ENCODE data around the gene SOST.
"Not testable (repeated sequence)": the region's sequence is repeated elsewhere in the genome, so short reads cannot be mapped to it uniquely, and the experiment has no call there.

SOST gene

DNA sequence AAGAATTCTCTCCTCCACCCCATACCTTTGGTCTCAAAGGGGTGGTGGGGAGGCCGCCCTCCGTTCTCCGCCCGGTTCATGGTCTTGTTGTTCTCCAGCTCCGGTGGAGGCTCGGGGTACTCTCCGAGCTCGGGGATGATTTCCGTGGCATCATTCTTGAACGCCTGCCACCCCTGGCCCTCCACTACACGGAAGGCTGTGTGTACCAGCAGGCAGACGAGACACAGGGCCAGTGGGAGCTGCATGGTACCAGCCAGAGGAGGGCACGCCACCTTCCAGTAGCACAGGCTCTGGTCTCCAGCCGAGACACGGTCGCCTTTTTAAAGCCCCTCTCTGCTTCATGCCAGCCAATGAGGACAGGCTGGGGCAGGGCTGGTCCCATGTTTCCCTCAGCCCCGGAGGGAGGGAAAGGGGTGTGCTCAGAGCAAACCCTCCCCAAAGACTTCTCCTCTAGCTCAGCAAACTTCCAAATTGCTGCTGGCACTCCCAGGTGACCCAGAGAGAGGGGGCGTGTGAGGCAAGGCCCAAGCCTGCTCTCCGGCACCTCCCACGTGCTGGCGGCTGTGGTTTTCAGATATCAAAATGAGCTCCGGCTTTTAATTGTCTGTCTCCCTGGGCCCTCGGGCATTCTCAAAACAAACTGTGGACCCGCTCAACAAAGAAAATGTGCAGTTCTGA is at the start of gene SOST:
Gene SOST, minus strand, starts transcription at position 295 of the 678 bp plus-strand sequence. Its CDS starts 50 bp downstream, at position 245.
- no peak for DNase-seq

DNA sequence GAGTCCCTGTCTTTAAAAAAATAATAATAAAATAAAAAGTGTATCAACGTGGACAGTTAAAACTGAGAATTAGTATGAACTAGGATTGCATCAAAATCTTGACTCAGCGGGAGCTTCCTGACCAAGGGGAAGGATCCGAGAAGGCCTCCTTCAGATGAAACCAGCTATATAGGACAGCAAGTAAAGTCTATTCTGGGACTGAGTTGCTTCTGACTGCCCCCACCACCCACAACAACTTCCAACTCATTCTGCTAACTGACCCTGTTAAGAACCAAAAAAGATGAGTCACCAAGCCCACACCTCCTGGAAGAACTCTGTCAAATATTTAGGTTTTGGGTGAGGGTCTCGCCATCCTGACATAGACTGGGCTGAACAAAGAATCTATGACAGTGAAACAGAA is 49.5 kb upstream of the SOST start:
- no peak for DNase-seq

DNA sequence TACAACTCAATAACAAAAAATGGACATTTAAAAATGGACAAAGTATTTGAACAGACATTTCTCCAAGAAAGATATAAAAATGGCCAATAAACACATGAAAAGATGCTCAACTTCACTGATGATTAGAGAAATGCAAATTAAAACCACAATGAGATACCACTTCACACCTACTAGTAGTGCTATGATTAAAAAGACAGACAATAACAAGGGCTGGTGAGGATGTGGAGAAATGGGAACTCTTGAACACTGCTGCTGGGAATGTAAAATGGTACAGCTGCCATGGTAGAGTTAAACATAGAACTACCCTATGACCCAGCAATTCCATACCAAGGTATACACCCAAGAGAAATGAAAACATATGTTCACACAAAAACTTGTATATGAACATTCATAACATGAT is 46.5 kb upstream of the SOST start:
- no peak for DNase-seq

DNA sequence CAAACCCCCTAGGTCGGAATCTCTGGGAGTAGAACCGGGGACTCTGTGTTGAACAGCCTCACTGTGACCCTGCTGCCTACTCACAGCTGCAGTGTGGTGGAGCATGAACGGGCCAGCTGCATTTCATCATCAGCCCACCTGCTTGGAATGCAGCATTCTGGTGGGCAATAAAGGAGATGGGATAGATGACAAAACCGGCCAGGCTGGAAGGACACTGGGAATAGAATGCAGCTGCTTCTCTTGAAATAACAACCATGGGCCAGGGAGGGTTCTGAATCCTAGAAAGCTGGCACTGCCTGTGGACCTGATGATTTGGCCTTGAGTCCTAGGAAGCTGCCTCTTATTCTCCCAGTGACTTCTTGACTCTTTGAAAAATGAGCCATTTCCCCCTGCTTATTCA is 45.2 kb upstream of the SOST start:
- DNase-seq = no peak

DNA sequence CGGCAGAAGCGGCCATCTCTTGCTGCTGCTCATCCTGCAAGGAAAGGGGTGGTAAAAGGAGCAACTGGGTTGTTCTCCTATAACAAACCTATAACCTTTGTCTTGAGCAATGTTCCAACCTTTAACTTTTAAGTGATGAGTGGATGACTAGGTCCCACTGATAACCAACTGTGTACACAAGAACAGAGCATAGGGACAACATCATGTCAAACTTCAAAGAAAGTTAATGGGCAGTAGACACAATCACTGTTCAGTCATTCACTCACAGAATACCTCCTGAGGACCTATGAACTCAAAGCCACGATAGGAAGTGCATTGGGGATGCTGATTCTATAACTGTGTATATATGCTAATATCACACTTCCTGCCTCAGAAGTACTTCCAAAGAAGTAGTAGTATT is 43.3 kb upstream of the SOST start:
- no peak for DNase-seq

DNA sequence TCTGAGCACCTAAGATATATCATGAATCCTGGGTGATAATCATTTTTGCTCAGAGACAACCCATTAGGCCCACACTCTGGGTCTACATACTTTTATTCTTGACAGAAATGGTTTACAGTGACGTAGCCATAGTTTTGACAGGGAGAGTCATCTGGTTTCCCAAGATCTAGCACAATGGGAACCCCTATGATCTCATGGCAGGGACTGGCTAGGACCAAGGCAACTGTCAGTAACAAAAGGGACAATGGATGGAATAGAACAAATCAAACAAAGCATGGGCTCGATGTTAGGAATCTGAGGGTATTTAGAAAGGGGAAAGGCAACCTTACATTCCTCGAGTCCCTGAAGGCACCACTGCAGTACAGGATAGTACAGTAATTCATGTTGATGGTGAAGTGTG is 42.1 kb upstream of the SOST start:
- no peak for DNase-seq

DNA sequence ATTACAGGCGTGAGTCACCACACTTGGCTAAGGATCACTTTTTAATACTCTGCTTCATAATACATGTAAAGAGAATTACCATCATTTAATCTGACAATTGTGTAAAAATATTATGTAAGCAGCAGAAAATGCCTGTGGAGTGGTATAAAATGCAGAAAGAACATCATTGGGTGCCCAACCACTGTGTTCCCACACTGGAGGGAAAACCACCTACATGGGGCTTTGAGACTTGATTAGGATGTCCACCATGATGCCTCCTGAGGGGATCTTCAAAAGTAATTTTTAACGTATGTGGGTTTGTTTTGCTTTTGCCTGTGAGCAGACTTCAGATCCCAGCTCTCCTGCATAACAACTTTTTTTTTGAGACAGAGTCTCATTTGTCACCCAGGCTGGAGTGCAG is 40.5 kb upstream of the SOST start:
- no peak for DNase-seq

DNA sequence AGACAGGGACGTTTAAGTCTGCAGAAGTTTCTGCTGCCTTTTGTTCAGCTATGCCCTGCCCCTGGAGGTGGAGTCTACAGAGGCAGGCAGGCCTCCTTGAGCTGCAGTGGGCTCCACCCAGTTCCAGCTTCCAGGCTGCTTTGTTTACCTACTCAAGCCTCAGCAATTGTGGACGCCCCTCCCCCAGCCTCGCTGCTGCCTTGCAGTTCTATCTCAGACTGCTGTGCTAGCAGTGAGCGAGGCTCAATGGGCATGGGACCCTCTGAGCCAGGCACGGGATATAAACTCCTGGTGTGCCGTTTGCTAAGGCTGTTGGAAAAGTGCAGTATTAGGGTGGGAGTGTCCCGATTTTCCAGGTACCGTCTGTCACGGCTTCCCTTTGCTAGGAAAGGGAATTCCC is 39.4 kb upstream of the SOST start:
- DNase-seq = not testable (repeated sequence)

DNA sequence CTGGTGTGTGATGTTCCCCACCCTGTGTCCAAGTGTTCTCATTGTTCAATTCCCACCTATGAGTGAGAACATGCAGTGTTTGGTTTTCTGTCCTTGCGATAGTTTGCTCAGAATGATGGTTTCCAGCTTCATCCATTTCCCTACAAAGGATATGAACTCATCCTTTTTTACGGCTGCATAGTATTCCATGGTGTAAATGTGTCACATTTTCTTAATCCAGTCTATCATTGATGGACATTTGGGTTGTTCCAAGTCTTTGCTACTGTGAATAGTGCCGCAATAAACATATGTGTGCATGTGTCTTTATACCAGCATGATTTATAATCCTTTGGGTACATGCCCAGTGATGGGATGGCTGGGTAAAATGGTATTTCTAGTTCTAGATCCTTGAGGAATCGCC is 34.1 kb upstream of the SOST start:
- DNase-seq = not testable (repeated sequence)

DNA sequence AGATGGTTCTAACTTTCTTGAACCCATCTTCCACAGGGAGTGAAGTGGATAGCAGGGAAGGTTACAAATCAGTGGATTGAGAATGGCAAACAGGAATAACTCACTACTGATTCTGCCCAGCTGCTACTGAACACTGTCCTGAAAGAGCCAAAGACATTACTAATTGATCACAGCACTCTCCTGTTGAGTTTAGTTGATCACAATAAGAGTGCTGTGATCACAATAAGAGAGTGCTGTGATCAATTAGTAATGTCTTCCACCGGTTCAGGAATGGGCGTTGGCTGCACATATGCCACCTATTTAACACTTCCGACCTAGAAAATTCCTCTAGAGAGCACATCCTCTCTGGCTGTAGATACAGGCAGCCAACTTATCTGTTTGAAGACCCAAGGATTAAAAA is 33.0 kb upstream of the SOST start:
- DNase-seq = peak; percentile 21

DNA sequence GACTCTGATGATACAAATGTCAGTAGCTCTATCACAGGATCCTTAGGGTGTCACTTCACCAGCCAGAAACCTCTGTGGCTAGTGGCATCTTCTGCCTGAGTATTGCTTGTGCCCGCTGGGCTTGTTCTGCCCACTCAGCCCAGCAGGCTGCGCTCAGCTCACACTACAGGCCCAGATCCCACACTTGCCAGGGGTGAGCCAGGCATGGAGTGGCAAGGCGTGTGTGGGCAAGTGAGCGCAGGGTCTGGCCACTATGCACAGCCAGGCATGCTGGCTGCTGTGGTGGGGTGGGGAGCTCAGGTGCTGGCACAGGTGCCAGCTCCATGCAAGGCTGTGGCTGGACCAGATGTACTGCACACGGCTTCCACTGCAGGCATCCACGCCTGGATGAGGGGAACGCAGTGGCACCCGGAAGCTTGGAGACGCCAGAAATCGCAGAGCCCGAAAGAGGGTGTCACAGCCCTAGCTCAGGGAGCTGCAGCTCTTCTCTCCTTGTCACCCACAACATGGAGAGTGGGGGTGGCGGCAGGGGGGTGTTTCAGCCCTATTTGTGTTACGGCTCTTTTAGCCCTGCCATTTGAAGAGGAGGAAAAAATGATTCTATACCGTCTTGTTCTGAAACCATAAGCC is 31.8 kb upstream of the SOST start:
- DNase-seq = no peak

DNA sequence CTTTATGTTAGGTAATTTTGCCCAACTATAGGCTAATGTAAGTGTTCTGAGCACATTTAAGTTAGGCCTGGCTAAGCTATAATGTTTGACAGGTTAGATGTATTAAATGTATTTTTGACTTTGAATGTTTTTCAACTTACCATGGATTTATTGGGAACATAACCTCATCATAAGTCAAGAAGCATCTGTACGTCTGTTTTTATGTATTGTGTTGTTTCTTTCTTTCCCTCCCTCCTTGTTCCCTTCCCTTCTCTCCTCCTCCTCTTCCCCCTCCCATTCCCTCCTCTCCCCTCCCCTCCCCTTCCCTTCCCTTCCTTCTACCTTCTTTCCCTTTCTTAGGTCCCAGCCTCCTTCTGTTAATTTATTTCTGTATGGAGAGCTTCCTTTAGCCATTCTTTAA is 30.9 kb upstream of the SOST start:
- DNase-seq = no peak

DNA sequence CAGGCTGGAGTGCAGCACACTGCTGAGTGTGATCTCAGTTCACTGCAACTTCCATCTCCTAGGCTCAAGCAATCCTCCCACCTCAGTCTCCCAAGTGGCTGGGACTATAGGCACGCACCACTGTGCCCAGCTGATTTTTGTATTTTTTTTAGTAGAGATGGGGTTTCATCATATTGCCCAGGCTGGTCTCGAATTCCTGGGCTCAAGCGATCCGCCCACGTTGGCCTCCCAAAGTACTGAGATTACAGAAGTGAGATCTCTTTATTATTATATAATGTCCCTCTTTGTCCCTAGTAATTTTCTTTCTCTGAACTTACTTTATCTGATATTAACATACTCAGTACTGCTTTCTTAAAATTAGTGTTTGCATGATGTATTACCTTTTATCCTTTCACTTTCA is 29.9 kb upstream of the SOST start:
- no peak for DNase-seq

DNA sequence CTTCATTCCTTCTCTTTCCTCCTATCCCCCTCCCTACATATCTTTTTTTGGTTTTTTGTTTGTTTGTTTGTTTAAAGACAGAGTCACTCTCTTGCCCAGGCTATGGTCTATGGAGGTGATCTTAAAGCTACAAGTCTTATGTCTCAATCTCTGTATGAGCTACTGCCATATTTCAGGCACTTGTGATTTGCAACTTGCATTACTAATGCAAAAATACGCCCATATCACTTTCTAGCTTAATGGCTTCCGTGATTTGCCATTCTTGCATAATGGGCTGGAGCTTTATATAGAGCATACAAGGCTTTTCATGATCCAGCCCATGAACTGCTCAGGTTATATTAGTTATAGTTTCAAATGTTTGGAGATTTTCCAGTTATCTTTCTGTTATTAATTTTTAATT is 29.1 kb upstream of the SOST start:
- no peak for DNase-seq

DNA sequence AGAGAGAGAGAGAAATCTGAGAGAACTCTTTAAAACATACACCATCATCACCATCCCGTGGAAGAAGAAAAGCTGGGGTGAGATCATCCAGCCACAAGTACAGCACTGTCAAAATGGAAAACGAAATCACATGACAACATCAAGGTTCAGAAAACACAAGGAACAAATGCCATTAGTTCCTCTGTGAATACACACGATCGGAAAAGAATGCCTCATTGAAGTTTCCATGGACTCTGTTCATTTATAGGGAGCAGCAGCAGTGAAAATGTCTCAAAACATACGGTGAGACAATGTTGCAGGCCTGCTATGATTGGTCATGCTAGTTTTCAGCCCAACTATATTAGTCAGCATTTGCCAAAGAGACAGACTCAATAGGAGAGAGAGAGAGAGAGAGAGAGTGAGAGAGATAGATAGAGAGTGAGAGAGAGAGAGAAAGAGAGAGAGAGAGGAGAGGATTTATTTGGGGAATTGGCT is 26.1 kb upstream of the SOST start:
- DNase-seq = peak; percentile 16

DNA sequence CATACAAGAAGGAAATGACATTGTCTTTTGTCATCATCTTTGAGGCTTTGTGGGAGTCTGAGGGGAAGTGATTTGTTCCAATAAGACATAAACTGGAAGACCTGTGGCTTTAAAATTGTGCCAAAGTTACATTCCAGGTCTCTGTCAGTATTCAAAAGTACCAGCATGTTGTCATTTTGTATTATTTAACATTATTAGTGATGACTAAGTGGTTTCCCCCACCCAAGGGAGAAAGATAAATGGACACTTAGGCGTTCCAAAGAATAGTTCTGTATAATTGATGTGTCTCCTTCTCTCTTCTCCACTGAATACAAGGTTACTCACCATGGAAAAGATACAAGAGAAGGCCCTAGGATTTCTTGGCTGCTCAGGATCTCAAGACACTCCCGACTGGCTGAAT is 25.5 kb upstream of the SOST start:
- DNase-seq = no peak

DNA sequence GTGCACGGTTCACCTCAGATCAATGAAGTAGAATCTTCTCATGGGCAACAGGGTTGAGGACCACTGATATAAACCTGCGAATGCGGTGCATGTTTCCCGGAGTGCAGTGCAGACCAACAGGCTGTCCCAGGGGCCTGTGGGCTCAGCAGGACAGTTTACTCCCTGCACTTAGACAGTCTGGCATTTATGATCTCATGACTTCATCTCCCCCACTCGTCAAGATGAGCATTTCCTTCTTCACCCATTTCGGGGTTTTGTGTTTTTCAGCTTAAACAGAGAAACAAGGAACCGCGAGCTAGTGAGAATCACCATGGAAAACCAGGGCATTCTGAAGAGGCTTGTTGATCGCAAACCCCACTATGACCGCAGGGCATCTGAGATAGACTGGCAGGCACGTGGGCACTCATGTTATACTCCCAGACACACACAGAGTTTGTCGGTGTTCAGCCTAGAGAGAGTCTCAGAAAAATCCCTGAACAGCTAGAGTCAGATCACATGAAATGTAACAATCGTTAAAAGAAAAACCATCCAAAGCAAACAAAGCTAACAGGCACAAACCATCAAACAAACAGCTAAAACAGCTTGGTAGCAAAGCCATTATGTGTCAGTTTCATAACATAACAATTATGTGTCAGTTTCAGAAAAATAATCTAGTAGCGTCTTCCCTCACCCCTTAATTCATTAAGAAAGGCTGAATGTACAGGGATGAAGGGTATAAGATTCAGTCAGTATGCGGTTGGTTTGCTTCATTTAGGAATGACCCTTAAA is 24.5 kb upstream of the SOST start:
- DNase-seq = no peak

DNA sequence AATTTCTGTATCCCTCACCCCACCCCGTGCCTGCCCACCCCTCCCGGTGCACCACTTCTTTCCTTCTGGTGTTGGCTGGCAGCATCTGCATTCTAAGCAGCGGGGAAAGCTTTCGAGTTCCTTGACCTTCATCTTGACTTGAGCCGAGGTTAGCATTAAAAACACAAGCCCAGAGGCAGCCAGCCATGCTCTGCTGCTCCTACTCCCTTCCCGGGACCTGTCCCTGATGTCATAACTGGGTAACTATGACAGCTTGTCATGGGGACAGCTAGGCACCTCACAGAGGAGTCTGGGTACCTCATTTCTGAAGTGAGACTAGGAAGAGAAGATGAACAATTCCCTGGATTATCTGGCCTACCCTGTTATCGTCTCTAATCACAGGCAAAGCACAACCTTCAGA is 21.5 kb upstream of the SOST start, which contains the start of gene CFAP97D1:
Gene CFAP97D1, plus strand, starts transcription at position 301 of the 400 bp plus-strand sequence. Its CDS starts 28 bp downstream, at position 329.
- DNase-seq = no peak

DNA sequence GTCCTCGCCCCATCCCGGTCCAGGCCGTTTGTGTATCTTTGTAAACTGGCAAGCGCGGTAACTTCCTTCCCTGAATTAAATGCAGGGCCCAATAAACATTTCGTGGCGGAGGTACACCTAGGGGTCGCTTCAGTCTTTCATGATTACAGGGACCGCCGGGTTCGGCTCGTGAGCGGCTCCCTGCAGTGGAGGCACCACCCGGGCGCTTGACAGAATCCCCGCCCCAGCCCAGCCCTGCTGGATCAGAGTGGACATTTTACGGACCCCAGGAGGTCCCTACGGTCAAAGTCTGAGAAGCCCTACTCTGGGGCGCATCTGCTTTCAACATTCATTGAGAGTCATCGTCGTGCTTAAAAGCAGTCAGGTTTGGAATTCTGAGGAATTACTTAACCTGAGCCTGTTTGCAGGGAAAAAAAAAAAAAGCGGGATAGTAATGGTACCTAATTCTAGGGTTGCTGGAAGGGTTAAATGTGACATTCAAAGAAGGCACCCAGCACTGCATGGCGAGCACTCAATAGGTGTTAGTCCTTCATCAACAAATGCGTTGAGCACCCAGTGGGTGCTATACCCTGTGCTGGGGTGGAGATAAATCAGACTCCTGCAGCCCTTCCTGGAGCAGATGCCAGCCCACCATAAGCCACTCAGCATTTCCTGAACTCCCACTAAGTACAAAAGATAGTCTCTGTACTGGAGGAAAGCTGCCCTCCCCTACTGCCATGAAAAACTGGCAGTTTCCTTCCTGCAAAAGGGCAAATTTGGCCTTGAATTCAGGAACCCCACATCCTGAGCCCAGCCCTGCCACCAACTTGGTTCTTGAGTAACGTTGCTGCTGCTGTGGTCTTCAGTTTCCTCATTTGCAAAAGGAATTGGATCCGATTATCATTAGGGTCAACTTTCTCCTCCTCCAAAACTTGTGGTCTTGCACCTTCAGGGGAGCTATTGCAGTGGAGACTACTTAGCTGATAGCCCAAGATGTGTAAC is 20.8 kb upstream of the SOST start:
- DNase-seq = no peak

DNA sequence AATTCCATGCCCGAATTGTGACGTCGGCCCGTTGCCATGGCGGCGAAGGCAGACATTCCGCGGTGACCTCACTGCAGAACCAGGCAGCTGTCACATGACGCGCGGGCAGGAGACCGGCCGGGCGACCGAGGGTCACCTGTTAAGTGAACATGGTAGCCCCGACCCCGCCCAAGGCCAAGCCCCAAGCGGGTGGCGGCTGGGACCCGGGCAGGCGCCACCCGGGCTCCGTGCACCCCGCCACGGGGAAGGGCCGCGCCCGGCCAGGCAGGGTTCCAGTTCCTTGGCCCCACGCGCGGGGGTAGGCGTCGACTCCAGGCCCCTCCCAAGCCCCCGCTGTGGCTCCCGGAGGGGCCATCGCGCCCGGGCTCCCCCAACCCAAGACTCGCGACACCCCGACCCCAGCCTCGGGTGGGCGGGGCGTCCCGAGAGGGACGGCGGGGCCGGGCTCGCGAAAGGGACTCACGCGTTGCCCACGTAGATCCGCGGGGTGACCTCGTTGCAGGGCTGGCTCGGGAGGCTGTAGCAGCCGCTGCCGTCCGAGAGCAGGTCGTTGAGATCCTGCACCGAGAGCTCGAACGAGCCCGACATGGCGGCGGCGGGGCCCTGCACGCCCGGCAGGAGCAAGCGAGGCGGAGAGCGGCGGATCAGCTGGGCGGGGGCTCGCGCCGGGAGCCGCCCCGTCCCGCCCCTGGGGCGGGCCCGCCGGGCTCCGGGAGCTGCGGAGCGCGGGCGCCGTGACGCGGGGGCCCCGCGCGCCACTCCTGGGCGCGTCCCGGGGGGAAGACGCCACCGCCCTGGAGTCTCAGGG is 19.9 kb upstream of the SOST start, which contains the start of gene DUSP3:
Gene DUSP3, minus strand, starts transcription at position 641 of the 808 bp plus-strand sequence. Its CDS starts 53 bp downstream, at position 588.
- peak; percentile 78 for DNase-seq
